M059J (cell line): ENCODE measurements around the gene ALKBH2. TPM values are rescaled to one million over a fixed set of nuclear protein-coding genes. Genes with fewer than 3 reads are reported as not detected.

Experiments
- DNase-seq: peaks from one replicate; pipeline ENCODE4 v3.0.0-alpha.2; 2012; ENCODE audit warnings: low read depth
- total RNA-seq: library from RNA; depleted of rRNA; stranded (reverse); fragments of >200 nt; shearing (Covaris generic); gene quantifications from 2 replicates; pipeline ENCODE4 v1.2.3, GENCODE V29; 2014

ALKBH2 gene
- total RNA-seq, 1 experiment from 2014 or later: 10.8 TPM

- DNase-seq: no peak
Observed at GRCh38 chr12:109114644-109115043, 21.4 kb upstream of the ALKBH2 start.

DNA sequence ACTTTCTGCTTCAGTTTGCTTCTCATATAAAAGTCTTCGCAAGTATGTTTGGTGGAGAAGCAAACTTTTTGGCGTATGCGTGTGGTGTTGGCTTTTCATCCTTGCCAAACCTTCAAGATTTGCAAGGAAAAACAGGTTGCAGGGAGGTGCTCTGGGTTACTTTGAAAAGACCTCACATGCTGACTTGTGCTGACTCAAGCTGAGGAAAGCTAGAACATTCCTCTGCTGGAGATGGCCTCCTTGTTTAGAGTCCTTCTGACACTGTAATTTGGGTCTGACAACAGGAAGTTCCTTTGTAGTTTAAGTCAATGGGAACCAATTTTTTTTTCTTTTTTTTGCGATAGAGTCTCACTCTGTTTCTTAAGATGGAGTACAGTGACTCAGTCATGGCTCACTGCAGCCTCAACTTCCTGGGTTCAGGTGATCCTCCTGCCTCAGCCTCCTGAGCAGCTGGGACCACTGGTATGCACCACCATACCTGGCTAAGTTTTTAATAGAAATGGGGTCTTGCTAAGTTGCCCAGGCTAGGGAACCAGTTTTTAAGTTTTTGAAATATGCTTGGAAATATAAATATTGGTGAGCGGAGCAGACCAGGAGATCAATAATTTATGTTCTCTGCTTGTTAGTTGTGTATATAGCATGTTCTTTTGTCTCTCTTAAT is 20.5 kb upstream of the ALKBH2 start:
- no peak for DNase-seq

DNA sequence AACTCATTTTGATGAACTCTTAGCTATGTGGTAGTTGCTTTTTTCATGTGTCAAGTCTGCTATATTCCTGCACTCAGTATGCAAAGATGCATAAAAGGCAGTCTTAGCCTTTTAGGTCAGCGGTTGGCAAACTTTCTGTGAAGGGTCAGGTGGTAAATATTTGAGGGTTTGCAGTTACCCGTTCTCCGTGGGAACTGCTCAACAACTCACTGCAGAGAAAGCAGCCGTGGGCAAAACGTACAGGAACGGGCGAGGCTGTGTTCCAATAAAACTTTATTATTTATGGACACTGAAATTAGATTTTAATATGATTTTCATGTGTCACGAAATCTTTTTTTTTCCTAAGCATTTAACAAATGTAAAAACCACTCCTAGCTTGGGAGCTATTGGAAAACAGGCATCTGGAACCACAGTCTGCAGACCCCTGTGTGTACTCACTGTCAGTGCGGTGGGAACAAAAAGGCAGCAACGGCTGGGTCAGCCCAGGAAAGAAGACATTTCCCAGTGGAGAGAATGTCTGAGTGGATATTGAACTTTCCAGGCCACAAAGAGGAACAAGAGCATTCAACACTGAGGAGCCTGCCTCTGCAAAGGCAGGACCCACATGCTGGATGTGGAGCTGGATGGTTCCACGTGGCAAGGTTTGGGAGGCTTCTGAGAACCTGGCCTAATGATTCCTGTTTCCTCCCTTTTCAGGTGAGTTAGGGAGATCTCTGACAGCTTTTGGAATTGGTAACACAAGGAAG is 19.6 kb upstream of the ALKBH2 start:
- DNase-seq: no peak

DNA sequence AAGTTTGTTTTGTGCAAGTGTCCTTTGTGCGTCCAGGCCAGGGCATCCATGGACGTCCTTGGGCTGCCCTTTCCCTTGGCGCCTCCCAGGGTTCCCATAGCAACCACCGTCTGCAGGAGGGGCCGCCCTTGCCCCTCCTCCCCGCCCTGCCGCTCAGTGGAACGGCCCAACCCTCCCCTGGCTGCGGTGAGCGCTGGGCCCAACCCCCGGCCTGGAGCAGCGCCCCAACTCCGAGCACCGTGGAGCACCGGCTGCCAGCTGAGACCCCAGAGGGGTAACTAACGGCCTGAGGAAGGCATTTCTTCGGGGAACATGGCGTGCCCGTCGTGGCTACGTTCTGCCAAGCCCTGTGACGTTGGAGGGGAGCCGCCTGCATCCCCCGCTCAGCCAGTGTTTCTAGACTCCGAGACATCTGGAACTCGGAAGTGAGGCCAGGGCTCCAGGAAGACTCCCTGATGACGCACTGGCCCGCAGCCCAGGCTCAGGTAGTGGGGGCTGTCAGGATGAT is 17.8 kb upstream of the ALKBH2 start:
- peak; percentile 85 for DNase-seq

DNA sequence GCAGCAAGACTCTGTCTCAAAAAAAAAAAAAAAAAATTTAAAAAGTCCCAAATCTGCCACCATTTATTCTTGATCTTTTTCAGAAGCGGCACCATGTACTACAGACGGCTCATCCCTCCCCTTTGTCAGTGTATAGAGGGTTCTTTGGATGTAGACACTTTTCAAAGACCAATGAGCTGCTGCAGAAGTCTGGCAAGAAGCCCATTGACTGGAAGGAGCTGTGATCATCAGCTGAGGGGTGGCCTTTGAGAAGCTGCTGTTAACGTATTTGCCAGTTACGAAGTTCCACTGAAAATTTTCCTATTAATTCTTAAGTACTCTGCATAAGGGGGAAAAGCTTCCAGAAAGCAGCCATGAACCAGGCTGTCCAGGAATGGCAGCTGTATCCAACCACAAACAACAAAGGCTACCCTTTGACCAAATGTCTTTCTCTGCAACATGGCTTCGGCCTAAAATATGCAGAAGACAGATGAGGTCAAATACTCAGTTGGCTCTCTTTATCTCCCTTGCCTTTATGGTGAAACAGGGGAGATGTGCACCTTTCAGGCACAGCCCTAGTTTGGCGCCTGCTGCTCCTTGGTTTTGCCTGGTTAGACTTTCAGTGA is 16.6 kb upstream of the ALKBH2 start:
- no peak for DNase-seq

DNA sequence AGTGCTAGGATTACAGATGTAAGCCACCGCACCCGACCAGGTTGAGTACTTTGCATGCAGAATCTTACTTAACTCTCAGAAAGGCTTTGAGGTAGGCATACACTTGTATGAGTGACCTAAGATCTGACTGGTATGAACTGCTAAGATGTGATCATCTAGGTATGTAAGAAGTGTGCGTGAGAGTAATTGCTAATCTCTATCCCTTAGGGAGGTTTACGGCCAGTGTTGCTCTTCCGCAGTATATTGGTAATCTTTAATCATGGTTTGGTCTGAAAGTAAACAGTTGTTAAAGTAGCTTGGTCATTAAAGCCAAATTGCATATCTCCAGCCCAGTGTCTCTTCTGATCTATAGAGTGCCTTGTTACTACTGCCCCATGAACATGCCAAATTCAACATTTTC is 11.9 kb upstream of the ALKBH2 start:
- DNase-seq: no peak

GRCh38 chr12:109102491-109102890 is 9.2 kb upstream of the ALKBH2 start:
- DNase-seq: no peak

DNA sequence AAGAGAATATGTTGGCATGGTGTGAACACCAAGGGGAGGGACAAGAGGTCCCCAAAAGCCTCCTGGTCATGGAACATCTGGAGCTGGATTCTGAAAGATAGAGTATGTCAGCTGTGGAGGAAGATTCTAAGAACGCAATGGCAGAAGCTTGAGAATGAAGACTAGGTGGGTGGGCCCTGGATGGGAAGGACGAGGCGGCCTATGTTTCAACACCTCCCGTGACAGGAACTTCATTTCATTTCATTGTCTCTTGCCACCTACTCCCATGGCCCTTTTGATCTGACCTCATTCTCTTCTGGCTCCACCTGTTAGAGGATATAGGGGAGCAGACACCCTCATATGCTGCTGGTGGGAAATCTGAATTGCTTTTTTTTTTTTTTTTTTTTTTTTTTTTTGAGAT is 7.5 kb upstream of the ALKBH2 start:
- no peak for DNase-seq

DNA sequence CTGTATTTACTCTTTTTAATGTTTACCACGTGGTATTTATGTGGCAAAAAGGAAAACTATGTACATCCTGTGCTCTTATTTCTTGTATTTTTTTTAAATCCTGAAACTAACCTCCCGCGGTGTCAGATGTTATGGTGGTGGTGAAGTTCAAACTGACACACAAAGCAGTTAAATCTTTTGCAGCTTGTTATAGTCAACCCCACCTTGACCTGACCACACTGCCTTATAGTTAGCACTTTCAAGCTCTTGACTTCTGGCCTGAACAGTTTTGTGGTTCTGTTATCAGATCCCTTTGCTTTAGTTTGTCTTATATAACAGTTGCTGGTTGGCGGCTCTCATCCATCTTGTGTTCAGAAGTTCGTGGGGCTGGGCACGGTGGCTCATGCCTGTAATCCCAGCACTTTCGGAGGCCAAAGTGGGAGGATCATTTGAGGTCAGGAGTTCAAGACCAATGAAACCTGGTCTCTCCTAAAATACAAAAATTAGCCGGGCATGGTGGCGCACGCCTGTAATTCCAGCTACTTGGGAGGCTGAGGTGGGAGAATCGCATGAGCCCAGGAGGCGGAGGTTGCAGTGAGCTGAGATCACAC is 6.3 kb upstream of the ALKBH2 start:
- no peak for DNase-seq

DNA sequence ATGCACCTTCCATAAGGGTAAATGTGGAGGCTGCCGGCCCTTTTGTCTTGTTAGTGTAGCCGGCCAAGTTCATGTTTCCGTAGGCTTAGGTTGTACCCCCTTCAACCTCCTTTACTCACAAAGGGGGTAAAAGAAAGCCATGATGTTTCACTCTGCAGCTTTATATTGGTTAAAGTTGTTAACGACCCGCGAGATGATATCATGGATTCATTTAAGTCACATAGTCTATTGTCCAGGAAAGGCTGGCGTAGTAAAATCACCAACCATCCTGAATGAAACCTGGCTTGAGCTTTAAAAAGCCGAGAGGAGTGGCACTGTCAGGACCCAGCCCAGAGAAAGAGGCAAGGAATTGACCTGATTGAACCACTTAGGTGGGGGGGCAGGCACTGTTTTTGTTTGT is 5.4 kb upstream of the ALKBH2 start:
- DNase-seq: peak; percentile 12

DNA sequence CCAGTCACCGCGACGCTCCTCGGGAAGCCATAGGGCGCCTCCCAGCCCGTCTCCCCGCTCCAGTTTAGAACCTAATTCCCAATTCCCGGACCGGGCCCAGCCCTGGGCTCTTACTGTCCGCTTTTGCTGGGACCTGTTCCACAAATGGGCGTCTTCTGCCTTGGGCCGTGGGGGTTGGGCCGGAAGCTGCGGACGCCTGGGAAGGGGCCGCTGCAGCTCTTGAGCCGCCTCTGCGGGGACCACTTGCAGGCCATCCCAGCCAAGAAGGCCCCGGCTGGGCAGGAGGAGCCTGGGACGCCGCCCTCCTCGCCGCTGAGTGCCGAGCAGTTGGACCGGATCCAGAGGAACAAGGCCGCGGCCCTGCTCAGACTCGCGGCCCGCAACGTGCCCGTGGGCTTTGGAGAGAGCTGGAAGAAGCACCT is 4.9 kb upstream of the ALKBH2 start:
- DNase-seq: peak; percentile 50

GRCh38 chr12:109097435-109098182 is 4.3 kb upstream of the ALKBH2 start, which contains the start of gene UNG:
Gene UNG, plus strand, starts transcription at chr12:109097597. Its CDS starts 83 bp downstream, at chr12:109097680.
- DNase-seq: peak; percentile 93

GRCh38 chr12:109097140-109097434 is 3.8 kb upstream of the ALKBH2 start:
- no peak for DNase-seq

DNA sequence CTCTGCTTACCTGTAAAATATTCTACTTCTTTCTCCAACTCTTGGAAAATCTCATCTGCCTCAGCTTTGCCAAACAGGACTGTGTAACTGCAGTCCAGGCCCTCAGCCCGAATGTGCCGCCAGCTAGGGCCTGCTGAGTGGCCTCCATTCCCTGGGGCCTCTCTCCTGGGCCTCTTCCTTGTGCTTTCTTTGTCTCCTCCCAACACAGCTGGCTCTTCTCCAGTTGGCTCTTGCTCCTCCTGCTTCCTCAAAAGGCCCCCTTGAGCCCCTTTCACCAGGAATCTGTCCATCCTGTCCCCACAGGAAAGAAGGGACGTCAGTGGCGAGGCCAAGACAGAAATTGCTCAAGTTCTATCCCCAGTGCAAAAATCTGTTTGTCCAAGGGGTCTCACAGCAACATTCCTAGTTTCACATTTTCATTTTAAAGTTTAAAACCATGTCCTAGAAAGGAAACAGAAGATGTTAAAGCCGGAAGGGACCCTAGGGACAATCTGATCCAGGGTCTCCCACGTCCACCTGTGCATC is 713 bp downstream of the ALKBH2 start:
- no peak for DNase-seq

DNA sequence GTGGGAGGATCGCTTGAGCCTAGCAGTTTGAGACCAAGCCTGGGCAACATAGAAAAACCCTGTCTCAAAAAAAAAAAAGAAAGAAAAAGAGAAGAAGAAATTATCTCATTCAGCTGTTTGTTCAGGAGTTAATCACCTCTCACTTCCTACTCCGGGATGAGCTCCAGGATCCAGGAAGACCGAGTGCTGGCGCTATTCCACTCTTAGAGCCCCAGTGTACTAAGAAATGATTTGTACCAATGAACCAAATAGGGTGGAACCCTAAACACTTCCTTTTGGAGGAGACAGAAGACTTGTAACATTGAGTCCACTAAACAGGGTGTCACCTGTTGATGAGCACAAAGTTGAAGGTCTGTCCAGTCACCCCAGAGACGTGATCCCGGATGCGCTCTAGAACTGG is 3.6 kb downstream of the ALKBH2 start:
- no peak for DNase-seq

GRCh38 chr12:109088818-109089217 is 4.5 kb downstream of the ALKBH2 start:
- DNase-seq: peak; percentile 45

GRCh38 chr12:109087250-109087649 is 6.0 kb downstream of the ALKBH2 start:
- peak; percentile 43 for DNase-seq

DNA sequence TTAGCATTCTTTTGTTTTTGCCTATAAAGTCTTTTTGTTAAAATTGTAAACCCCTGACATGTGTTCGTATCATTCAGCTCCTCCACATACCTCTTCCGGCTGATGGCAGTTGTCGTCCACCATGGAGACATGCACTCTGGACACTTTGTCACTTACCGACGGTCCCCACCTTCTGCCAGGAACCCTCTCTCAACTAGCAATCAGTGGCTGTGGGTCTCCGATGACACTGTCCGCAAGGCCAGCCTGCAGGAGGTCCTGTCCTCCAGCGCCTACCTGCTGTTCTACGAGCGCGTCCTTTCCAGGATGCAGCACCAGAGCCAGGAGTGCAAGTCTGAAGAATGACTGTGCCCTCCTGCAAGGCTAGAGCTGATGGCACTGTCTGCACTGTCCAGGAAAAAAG is 7.7 kb downstream of the ALKBH2 start:
- DNase-seq: no peak

DNA sequence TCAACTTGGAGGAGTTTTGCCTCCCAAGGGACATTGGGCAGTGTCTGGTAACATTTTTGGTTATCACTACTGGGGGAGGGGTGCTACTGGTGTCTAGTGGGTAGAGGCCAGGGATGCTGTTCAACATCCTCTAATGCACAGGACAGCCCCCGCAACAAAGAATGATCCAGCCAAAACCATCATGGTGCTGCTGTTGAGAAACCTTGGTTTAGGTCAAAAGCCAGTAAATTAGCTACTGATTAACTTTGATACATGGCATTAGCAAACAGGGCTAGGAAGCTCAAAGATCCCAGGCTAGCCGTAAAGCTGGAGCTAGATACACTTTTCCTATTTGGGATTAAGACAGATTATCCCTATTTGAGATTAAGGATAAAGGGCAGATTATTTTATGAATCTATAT is 8.8 kb downstream of the ALKBH2 start:
- DNase-seq: no peak

- no peak for DNase-seq
Observed at GRCh38 chr12:109082751-109083150, 10.5 kb downstream of the ALKBH2 start.

GRCh38 chr12:109074866-109075265 is 18.4 kb downstream of the ALKBH2 start:
- DNase-seq: no peak
